GM12878 (cell line): ENCODE measurements around the gene NLGN1. TPM values are rescaled to one million over a fixed set of nuclear protein-coding genes. Genes with fewer than 3 reads are reported as not detected.

Experiments used
- ATAC-seq: fragments of 200-7000 bp; cut with Tn5 transposase; 3 replicates; pipeline ENCODE4 v1.9.1; 2020; ENCODE audit warnings: mild to moderate bottlenecking, moderate library complexity
- BruUV-seq: library from RNA; stranded (reverse); fragments of 400-500 nt; replicated peaks from 2 replicates; lab custom pipeline; 2021; lab: Mats Ljungman, UMichigan
- CTCF ChIA-PET: fragments of 300-600 bp; sonication (Branson Sonifier 250); formaldehyde crosslinking; extraction: SDS; loops from one replicate; lab custom pipeline; 2021; ENCODE audit warnings: inconsistent platforms; lab: Yijun Ruan, JAX
- POLR2A ChIA-PET: fragments of 350-600 bp; formaldehyde crosslinking; extraction: SDS; loops from one replicate; lab custom pipeline; 2021; ENCODE audit warnings: inconsistent platforms; lab: Charles Lee
- RAD21 ChIA-PET: fragments of 300-600 bp; sonication (Branson Sonifier 250); formaldehyde crosslinking; loops from one replicate; lab custom pipeline; 2023; ENCODE audit warnings: antibody characterized with exemption; ENCODE audit not compliant: unreplicated experiment; lab: Charles Lee
- SMC1A ChIA-PET: fragments of 300-600 bp; sonication (Branson Sonifier 250); formaldehyde crosslinking; loops from one replicate; lab custom pipeline; 2023; ENCODE audit not compliant: unreplicated experiment, uncharacterized antibody; lab: Charles Lee
- DNase-seq: peaks from one replicate; pipeline ENCODE4 v3.0.0-alpha.2; 2011; ENCODE audit warnings: low read depth, low spot score
- FAIRE-seq: peaks from 3 replicates; lab custom pipeline; 2011; peaks lifted over from hg19 to GRCh38; lab: Jason Lieb, UNC
- H2AFZ ChIP-seq: 2 replicates; pipeline ENCODE4 v1.6.0; 2011; ENCODE audit warnings: low read depth, low read length, control low read depth; ENCODE audit not compliant: control insufficient read depth
- H3K27ac ChIP-seq: 2 replicates; pipeline ENCODE4 v1.5.1; 2011; ENCODE audit warnings: control low read depth; ENCODE audit not compliant: control insufficient read depth, insufficient read depth
- H3K27me3 ChIP-seq, 2 experiments: replicated peaks in 1 of 2; 2 replicates each; pipeline versions ENCODE4 v1.6.0 to v1.6.1; 2011; ENCODE audit warnings: low read length in 1 of 2; ENCODE audit not compliant: control insufficient read depth in 2 of 2, insufficient read depth in 2 of 2
- H3K36me3 ChIP-seq, 2 experiments: 2 replicates each; pipeline ENCODE4 v1.5.1; 2011; ENCODE audit warnings: low read length in 1 of 2; ENCODE audit not compliant: control insufficient read depth in 2 of 2, insufficient read depth in 2 of 2
- H3K4me1 ChIP-seq: 2 replicates; pipeline ENCODE4 v1.6.1; 2011; ENCODE audit warnings: mild to moderate bottlenecking, low read length, moderate library complexity, mixed read lengths; ENCODE audit not compliant: control insufficient read depth, insufficient read depth
- H3K4me2 ChIP-seq: 2 replicates; pipeline ENCODE4 v1.6.0; 2011; ENCODE audit warnings: control low read depth; ENCODE audit not compliant: control insufficient read depth, insufficient read depth
- H3K4me3 ChIP-seq: fragments of 200-600 bp; sonication (generic); 2 replicates; pipeline ENCODE4 v1.5.1; 2016
- H3K79me2 ChIP-seq: 2 replicates; pipeline ENCODE4 v1.6.0; 2011; ENCODE audit warnings: low read length; ENCODE audit not compliant: control insufficient read depth, insufficient read depth
- H3K9ac ChIP-seq: 2 replicates; pipeline ENCODE4 v1.8.0; 2011; ENCODE audit warnings: low read length, control low read depth, mixed read lengths; ENCODE audit not compliant: control insufficient read depth, insufficient read depth
- H3K9me3 ChIP-seq: replicated peaks from 3 replicates; pipeline ENCODE4 v1.5.1; 2011; ENCODE audit warnings: mild to moderate bottlenecking, low read length; ENCODE audit not compliant: control insufficient read depth, insufficient read depth
- H4K20me1 ChIP-seq: 2 replicates; pipeline ENCODE4 v1.6.0; 2011; ENCODE audit not compliant: control insufficient read depth, insufficient read depth
- BMI1 ChIP-seq: fragments of 450-650 bp; IDR thresholded peaks from 2 replicates; pipeline ENCODE4 v1.6.1; 2016; ENCODE audit warnings: mild to moderate bottlenecking, moderate library complexity, borderline replicate concordance
- ESRRA ChIP-seq: IDR thresholded peaks from 2 replicates; pipeline ENCODE4 v1.6.1; 2012; ENCODE audit warnings: mild to moderate bottlenecking, low read length, improper control_type of control experiment
- HCFC1 ChIP-seq: fragments of 150-350 bp; IDR thresholded peaks from 2 replicates; pipeline ENCODE4 v1.6.1; 2014; ENCODE audit warnings: low read length
- RAD21 ChIP-seq: IDR thresholded peaks from 2 replicates; pipeline ENCODE4 v1.6.1; 2011; ENCODE audit warnings: mild to moderate bottlenecking, low read depth, low read length, moderate library complexity; ENCODE audit not compliant: insufficient read depth
- RFX5 ChIP-seq: IDR thresholded peaks from 2 replicates; pipeline ENCODE4 v1.6.1; 2011; ENCODE audit warnings: low read depth, low read length, improper control_type of control experiment
- SKIL ChIP-seq: fragments of 450-650 bp; IDR thresholded peaks from 2 replicates; pipeline ENCODE4 v1.6.1; 2017; ENCODE audit warnings: mild to moderate bottlenecking, low read depth, inconsistent platforms; ENCODE audit not compliant: poor library complexity, severe bottlenecking
- SMAD5 ChIP-seq: IDR thresholded peaks from 2 replicates; pipeline ENCODE4 v1.6.1; 2016; ENCODE audit warnings: antibody characterized with exemption, low read depth
- ZNF622 ChIP-seq: fragments of 450-650 bp; IDR thresholded peaks from 2 replicates; pipeline ENCODE4 v1.6.1; 2017; ENCODE audit warnings: mild to moderate bottlenecking, inconsistent platforms
- WGBS: methylation state at CpG from one replicate; pipeline ENCODE4 v1.1.6; 2016; ENCODE audit warnings: low lambda C conversion rate; ENCODE audit not compliant: insufficient replicate concordance, insufficient coverage; ENCODE audit errors: missing lambda C conversion rate; 5-methylcytosine and 5-hydroxymethylcytosine counted together
- in situ Hi-C: fragments of 300-500 bp; cut with MboI; formaldehyde crosslinking; loops from 9 replicates; pipeline ENCODE4 v1.14.3; 2018; ENCODE audit warnings: mixed read lengths
- intact Hi-C: fragments of 100-400 bp; cut with micrococcal nuclease; formaldehyde crosslinking; loops from one replicate; pipeline ENCODE4 v1.14.2; 2022; ENCODE audit not compliant: unreplicated experiment
- polyA plus RNA-seq, 11 experiments: library from polyadenylated mRNA; depleted of rRNA in 4 of 11; unstranded in 6 of 11; stranded (reverse) in 5 of 11; fragments of >200 nt; fragmentation: Nextera tagmentation in 4 of 11; fragmentation: Illumina TruSeq in 1 of 11; extraction: Ambion mirVana in 4 of 11; extraction: Trizol in 1 of 11; gene quantifications; 1 replicate in 1 of 11; 2 replicates in 10 of 11; pipeline versions ENCODE4 v1.2.1 to v1.2.3, GENCODE V29; 2011 to 2016; ENCODE audit warnings: inconsistent platforms in 2 of 11, missing spikeins in 2 of 11, low read depth in 1 of 11
- total RNA-seq, 4 experiments: library from RNA; depleted of rRNA in 3 of 4; stranded (reverse); fragments of >200 nt in 3 of 4; fragmentation: Illumina TruSeq in 1 of 4; extraction: Trizol in 1 of 4; gene quantifications; 2 replicates each; pipeline versions ENCODE4 v1.2.1 to v1.2.3, GENCODE V29; 2013 to 2021

Gene NLGN1
- total and polyA plus RNA-seq, 10 of the 15 experiments (the other 5 are each of a cell fraction or from before 2014, with no cell fraction given) = not detected

- intact Hi-C loops = no loop called here
- no peak overlapping the region for H2AFZ ChIP-seq
- no peak overlapping the region for H3K27ac ChIP-seq
- ChIA-PET RAD21 (no interaction called here), POLR2A (no interaction called here), SMC1A (no interaction called here), CTCF (no interaction called here)
- ATAC-seq (no peak), FAIRE-seq (no peak), DNase-seq (no peak)
- H3K36me3 ChIP-seq = no peaks in the 10 kb centered on the region
- H3K4me1 ChIP-seq = no peaks in the 10 kb centered on the region
- H3K4me3 ChIP-seq = no peak overlapping the region
- in situ Hi-C loops = no loop called here
- TF ChIP-seq ESRRA (no peak), ZNF622 (no peak), BMI1 (no peak), SMAD5 (no peak), RFX5 (no peak), RAD21 (no peak), SKIL (no peak), HCFC1 (no peak)
- H3K9ac ChIP-seq = no peak overlapping the region
- H3K79me2 ChIP-seq = no peaks in the 10 kb centered on the region
- no TSS peak for BruUV-seq
- no peaks in the 10 kb centered on the region for H3K27me3 ChIP-seq
- no peaks in the 10 kb centered on the region for H4K20me1 ChIP-seq
- H3K4me2 ChIP-seq = no peak overlapping the region
- WGBS = 5% methylated on average over 1 of the region's 1 CpG
- H3K9me3 ChIP-seq = no peaks in the 10 kb centered on the region
These were observed 67.6 kb downstream of the NLGN1 start for GRCh38 chr3:173465112-173465511.
